Measurements from ENCODE around the gene POLR3GL.

DNA sequence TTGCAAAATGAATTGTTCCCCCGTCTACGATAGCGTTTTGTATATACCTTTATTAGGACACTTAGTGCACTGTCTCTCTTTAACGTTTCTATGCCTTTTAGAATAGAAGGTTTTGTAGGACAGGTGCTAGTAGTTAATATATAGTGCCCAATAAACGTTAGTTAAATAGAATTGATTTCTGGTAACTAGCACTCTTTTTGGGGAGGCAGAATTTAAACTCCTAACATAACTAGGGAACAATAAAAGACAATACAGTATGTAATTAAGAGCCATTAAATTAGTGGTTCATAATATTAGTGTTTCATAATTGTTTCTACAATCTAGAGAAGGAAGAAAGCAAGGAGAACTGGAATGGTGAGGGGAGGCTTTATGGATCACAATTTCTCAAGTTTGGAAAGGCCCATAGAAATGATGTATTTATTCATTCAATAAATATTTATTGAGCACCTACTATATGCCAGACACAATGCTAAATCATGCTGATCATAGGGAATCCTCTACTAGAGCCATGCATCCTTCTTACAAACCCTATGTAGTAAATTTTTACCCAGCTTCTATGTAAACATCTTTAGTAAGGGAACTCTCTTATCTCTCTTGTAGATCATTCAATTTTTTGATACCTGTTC lies 742 bp downstream of the POLR3GL start:
- TF ChIP-seq, protein P1, sequence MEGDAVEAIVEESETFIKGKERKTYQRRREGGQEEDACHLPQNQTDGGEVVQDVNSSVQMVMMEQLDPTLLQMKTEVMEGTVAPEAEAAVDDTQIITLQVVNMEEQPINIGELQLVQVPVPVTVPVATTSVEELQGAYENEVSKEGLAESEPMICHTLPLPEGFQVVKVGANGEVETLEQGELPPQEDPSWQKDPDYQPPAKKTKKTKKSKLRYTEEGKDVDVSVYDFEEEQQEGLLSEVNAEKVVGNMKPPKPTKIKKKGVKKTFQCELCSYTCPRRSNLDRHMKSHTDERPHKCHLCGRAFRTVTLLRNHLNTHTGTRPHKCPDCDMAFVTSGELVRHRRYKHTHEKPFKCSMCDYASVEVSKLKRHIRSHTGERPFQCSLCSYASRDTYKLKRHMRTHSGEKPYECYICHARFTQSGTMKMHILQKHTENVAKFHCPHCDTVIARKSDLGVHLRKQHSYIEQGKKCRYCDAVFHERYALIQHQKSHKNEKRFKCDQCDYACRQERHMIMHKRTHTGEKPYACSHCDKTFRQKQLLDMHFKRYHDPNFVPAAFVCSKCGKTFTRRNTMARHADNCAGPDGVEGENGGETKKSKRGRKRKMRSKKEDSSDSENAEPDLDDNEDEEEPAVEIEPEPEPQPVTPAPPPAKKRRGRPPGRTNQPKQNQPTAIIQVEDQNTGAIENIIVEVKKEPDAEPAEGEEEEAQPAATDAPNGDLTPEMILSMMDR (IDR thresholded peaks at IDR 0.05): no peak
- TF ChIP-seq POLR2A (IDR thresholded peaks at IDR 0.05): no peak

Measured in body of pancreas (tissue), 4 donors.